Skin epidermis (tissue), 12 donors: Measurements from ENCODE around the gene CCDC68.
A peak's percentile ranks its signal among the peaks of the same experiment; 100 is the strongest.
"Not testable (repeated sequence)": the region's sequence is repeated elsewhere in the genome, so short reads cannot be mapped to it uniquely, and the experiment has no call there.

Experiments
- H3K27ac ChIP-seq, 21 experiments: fragments of 200-600 bp; sonication (generic) in 11 of 21; one replicate each; pipeline ENCODE4 v1.5.0; 2020; ENCODE audit warnings: mild to moderate bottlenecking in 3 of 21, inconsistent platforms in 2 of 21, moderate library complexity in 2 of 21
- H3K4me3 ChIP-seq, 7 experiments: fragments of 200-600 bp; sonication (generic) in 2 of 7; one replicate each; pipeline ENCODE4 v1.5.0; 2020; ENCODE audit warnings: inconsistent platforms in 2 of 7, mild to moderate bottlenecking in 2 of 7, moderate library complexity in 1 of 7

The CCDC68 gene

GRCh38 chr18:54881229-54881768 lies 78.0 kb downstream of the CCDC68 start:
- H3K27ac ChIP-seq, result peak overlapping the region in 1 of 21 experiments; percentile 11
- H3K4me3 ChIP-seq, result no peak overlapping the region

DNA sequence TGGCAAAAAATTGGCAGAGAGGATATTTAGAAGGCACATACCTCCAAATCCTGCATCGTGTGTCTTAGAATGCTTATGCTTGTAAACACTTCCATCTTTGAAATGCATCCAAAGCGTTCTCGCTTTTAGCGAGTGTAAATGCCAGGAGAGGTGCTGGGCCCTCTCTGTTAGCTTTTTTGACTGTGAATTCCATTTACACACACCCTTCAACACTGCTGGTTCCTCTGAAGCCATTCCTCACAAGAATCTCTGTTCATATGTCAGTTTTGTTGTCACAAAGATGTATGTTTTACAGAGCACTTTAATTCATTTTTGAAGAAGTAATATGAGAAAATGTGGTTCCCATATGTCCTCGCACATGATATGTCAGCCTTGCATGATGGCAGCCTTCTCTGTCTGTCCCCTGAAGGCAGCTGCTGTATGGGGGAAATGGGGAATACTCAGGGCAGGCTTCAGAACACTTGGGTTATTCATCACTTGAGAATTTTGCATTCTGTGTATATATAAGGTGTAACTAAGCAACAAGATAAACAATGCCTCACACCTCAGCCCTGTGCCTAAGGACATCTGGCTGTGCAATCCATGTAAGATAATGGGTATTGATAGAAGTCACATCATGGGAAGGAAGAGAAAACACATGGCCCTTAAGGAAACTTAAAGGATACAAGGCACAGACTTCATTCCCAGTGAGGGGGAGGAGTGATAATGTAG lies 78.7 kb downstream of the CCDC68 start:
- Histone ChIP-seq H3K27ac (peak overlapping the region in 1 of 21 experiments; percentile 39), H3K4me3 (no peak overlapping the region)

DNA sequence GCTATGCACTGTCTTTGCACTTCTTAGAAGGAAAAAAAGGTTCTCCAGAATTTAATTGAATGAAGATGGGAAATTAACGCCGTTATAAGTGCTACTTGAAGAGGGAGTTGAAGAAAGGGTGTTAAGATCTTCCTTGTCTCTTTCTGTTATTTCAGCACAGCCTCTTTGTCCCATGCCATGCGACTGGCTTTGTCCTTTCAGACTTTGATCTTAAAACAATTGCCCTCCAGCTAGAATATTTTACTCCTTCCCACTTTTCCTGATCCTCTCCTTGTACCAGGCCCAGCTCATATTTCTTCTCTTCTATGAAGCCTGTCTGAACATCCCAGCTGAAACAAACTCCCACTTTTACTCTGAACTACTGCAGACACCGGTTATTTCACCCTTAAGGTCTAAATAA lies 79.6 kb downstream of the CCDC68 start:
- no peak overlapping the region for H3K27ac ChIP-seq

GRCh38 chr18:54878659-54879358 lies 80.5 kb downstream of the CCDC68 start:
- H3K27ac ChIP-seq, result no peak overlapping the region
- H3K4me3 ChIP-seq, result no peak overlapping the region

More for the DNA sequence above, 79.6 kb downstream of the CCDC68 start:
- H3K4me3 ChIP-seq, result no peak overlapping the region

- Histone ChIP-seq H3K27ac (no peak overlapping the region), H3K4me3 (no peak overlapping the region)
These were observed 81.1 kb downstream of the CCDC68 start for GRCh38 chr18:54878159-54878622.

GRCh38 chr18:54877076-54877475 lies 82.2 kb downstream of the CCDC68 start:
- Histone ChIP-seq H3K27ac (no peak overlapping the region), H3K4me3 (no peak overlapping the region)

GRCh38 chr18:54875063-54875462 lies 84.2 kb downstream of the CCDC68 start:
- H3K27ac ChIP-seq, result no peak overlapping the region
- no peak overlapping the region for H3K4me3 ChIP-seq

GRCh38 chr18:54873884-54874255 lies 85.4 kb downstream of the CCDC68 start:
- H3K27ac ChIP-seq, result no peak overlapping the region
- H3K4me3 ChIP-seq, result no peak overlapping the region

GRCh38 chr18:54872681-54873080 lies 86.6 kb downstream of the CCDC68 start:
- Histone ChIP-seq H3K27ac (no peak overlapping the region), H3K4me3 (no peak overlapping the region)

- H3K4me3 ChIP-seq, result no peak overlapping the region
These were observed 88.0 kb downstream of the CCDC68 start for GRCh38 chr18:54871231-54871630.

DNA sequence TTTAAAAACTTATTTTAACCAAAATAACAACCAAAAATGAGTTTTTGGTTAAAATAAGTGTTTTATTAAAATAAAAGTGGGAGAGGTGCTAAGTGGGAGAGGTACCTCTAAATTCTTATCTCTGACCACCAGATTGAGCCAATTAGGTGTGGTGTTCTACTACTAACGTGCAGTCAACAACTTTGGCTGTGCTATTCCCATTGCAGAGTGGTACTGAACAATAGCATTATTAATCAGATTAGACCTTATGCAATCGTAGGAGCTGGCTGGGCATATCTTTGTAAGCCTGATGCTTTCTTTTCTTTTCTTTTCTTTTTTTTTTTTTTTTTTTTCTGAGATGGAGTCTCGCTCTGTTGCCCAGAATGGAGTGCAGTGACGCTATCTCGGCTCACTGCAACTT lies 92.1 kb downstream of the CCDC68 start:
- H3K4me3 ChIP-seq, result no peak overlapping the region
- no peak overlapping the region for H3K27ac ChIP-seq

More at GRCh38 chr18:54871231-54871630, 88.0 kb downstream of the CCDC68 start:
- no peak overlapping the region for H3K27ac ChIP-seq

- Histone ChIP-seq H3K4me3 (no peak overlapping the region), H3K27ac (no peak overlapping the region)
These were observed 98.3 kb downstream of the CCDC68 start for GRCh38 chr18:54860941-54861340.

- Histone ChIP-seq H3K27ac (peak overlapping the region in 1 of 21 experiments; percentile 39), H3K4me3 (no peak overlapping the region)
These were observed 99.4 kb downstream of the CCDC68 start for GRCh38 chr18:54859667-54860421.

DNA sequence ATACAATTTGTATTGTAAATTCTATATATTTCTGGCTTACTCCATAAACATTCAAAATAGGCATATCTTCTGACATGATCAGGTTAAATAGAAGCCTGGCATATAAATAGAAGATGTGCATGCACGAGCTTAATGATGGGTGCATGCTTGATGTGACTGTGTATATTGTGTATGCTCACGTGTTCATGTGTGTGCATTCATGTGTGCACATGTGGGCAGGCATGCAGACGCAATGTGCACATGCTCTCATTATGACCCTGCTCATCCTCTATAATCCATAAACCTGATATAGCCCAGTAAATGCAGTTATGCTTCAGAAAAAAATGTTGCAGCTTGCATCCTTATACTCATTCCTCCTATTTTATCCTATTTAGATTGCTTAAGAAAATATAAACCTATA lies 101.8 kb downstream of the CCDC68 start:
- H3K27ac ChIP-seq, result no peak overlapping the region
- H3K4me3 ChIP-seq, result no peak overlapping the region

- H3K4me3 ChIP-seq, result no peak overlapping the region
These were observed 103.1 kb downstream of the CCDC68 start for GRCh38 chr18:54856105-54856646.

DNA sequence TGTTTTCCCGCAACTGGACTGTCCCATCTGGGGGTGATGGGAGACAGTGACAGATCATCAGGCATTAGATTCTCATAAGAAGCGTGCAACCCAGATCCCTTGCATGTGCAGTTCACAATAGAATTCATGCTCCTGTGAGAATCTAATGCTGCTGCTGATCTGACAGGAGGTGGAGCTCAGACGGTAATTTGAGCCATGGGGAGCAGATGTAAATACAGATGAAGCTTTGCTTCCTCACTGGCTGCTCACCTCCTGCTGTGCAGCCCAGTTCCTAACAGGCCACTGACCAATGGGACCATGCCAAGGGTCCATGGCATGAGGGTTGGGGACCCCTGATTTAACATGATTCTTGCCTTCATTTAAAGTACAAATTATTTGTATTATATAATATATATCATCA lies 104.2 kb downstream of the CCDC68 start:
- H3K4me3 ChIP-seq, result not testable (repeated sequence)

More at GRCh38 chr18:54856105-54856646, 103.1 kb downstream of the CCDC68 start:
- no peak overlapping the region for H3K27ac ChIP-seq

GRCh38 chr18:54852780-54853675 lies 106.2 kb downstream of the CCDC68 start:
- H3K27ac ChIP-seq, result no peak overlapping the region
- H3K4me3 ChIP-seq, result no peak overlapping the region

More for the DNA sequence above, 104.2 kb downstream of the CCDC68 start:
- H3K27ac ChIP-seq, result not testable (repeated sequence)
